ENCODE measurements around the gene BCL11A. TPM values are rescaled to one million over a fixed set of nuclear protein-coding genes. Genes with fewer than 3 reads are reported as not detected.

The BCL11A gene
- total RNA-seq, 1 donor from 2014 or later = 31.4 TPM

DNA sequence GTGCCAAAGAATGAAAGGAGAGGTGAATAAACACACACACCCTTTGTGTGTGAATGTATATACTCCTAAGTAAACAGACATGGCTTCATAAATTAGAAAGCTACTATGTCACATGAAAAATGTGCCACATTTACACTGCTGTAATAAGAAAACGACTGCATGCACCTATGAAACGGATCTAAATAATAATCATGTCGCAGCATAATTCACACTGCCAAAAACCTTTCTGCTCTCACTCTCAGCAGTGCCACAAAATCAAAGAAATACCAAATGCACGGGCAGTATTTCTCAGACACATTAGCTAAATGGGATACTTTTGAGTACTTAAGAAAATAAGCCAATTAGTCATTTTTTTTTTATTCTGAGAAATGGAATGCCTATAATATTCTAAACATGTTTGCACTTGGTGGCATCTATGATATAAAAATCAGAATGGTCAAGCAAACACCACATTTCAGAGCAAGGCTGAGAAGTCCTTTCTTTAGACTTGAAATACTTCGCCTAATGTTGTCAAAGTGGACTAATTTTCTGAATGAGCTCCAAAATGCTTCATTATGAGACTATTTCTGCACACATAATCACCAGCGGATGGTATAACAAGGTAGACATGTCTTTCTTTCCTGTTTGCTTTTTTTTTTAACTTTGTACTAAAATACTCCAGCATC lies 6.6 kb downstream of the BCL11A start:
- no peak for DNase-seq (ENCODE audit: low spot score)

DNA sequence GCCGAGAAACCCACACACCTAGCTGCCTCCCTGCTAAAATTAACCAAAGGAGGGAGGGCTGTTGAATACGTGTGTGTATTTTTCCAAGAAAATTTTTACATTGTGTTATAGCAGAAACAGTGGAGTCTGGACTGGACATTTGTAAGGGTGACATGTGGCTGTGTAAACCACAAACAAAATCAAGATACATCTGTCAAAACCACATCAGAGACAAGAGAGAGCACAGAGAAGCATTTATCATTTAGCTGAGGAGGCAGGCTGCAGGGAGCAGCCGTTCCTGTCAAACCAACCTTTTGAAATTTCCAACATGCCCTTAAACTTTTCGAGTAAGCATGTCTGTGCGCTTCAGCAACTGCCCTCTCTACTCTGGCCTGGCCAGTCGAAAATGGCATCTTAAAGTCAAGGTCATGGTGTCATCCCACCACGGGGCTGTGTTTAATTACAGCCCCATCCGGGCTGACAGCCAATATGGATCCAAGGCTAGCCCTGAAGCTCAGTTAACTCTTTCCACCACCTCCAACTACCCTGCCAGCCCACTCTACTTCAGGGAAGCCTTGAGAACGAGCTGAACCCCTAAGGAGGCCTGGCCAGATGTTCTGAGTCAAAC lies 8.4 kb downstream of the BCL11A start:
- DNase-seq (ENCODE audit: low spot score) = no peak

GRCh38 chr2:60544062-60544461 lies 9.4 kb downstream of the BCL11A start:
- no peak for DNase-seq (ENCODE audit: low spot score)

DNA sequence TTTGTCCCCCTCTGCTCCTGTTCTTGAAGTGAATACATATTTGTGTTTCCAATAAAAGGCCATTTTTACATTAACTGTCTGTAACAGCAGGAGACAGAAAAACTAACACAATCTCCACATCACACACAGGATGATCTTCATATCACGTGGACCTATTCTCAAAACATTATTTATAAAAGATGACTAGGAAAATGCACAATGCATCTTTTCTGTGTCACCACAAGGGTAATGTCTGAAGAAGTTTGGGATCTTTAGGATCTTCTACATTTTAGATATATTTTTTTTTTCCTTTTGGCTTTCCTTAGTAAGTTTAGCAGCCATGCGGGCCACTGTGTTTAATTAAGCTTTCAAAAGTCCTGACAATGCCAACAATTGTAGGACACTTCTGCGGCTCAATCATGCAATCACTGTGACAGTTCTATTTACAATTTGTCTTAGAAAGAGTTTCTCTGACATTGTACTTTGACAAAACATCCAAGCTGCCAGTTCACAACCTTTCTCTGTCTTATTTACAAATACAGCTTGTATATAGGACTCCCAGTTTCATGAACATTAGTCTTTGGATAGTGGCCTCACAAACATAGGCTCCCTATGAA lies 12.3 kb downstream of the BCL11A start:
- no peak for DNase-seq (ENCODE audit: low spot score)

DNA sequence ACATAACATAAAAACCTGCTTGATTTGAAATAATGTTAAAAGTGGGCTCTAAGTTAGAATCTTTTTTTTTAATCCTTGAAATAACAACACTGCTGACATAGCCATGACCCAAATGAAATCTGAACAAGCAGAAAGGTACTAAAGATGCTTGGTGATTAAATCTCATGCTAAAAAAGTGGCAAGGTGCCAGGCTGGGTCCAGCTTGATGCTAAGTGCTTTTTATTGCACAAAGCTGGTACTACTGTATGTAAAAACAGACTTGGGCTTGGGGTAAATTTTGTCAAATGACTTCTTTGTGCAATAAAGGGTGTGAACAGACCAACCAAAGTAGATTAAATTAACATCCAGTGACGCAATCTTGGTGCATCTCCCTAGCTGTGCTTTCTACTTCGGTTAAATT lies 13.4 kb downstream of the BCL11A start:
- DNase-seq (ENCODE audit: low spot score) = no peak

GRCh38 chr2:60539140-60539539 lies 14.3 kb downstream of the BCL11A start:
- DNase-seq (ENCODE audit: low spot score) = no peak

GRCh38 chr2:60538101-60538500 lies 15.4 kb downstream of the BCL11A start:
- no peak for DNase-seq (ENCODE audit: low spot score)

GRCh38 chr2:60536746-60537145 lies 16.7 kb downstream of the BCL11A start:
- DNase-seq (ENCODE audit: low spot score) = no peak

GRCh38 chr2:60535685-60536312 lies 17.7 kb downstream of the BCL11A start:
- no peak for DNase-seq (ENCODE audit: low spot score)

DNA sequence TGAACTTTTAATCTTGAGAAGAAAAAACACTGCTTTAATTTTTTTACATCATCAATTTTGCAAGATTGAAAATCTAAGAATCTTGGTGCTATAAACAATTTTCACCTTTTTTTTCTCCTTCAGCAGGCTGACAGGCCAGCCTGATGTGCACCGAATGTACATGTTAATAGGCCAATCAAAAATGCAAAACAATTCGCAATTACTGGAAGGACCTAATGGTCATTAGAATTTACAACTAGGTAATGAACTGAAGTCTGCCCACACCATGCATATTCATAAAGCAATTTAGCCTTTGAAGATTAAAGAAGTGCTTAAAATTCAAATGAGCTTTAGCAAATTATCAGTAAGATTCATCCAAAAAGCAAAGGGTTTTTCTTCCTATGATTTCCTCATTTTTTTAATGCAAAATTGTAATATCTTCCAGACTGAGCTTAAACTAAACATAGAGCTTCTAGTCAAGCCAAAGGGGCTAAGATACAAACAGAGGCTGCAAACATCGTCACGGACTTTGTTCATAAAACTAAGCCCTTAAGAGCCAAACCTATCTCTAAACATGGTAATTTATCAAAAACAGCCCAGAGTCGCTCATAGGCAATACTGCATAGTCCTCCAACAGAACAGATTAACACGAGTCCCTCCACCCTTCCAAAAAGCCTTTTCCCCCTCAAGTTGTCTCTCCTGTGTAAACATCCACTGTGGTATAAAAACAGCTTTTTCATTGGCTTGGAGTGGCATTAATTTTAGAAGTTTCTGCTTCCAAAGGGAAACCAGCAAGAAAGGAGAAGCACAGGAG lies 18.4 kb downstream of the BCL11A start:
- no peak for DNase-seq (ENCODE audit: low spot score)

GRCh38 chr2:60534052-60534685 lies 19.3 kb downstream of the BCL11A start:
- no peak for DNase-seq (ENCODE audit: low spot score)

DNA sequence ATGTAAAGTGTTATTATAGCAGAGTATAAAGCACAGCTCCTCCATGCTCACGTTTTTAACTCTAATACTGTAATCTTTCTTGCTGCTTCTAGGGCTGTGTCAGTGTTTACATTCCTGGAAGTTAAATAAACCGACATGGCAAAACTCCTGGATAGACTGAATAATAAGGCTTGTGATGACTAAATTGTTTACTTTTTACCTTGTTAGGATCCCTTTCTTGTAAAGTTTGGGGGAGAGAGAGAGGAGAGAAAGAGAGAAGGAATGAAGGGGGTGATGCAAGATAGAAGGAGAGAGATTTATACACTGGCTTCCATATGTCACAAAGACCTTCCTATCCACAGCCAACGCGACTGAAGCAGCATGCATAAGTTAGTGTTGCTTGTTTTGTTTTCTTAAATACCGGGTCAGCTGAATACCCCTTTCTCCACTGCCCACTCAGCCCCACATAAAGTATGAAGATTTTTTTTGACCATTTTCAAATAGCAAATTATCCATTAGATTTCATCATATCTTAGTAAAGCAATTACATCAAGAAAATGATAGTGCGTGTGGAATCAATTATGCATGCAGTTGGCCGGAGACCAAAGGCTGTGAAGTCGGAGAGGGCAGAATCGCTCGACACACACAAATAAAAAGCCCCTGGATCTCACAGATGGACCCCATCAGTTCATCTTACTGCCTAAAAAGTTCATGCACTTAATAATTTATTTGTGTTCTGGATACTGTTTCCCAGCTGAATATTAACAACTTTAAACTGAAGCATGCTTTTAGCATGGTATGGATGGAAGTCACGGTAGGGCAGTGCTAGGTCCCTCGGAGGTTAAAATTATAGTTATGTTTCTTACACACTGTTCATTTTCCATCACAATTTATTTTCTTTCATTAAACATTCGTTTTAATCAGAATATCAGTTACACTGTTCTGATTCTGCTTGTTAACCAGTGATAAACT lies 20.1 kb downstream of the BCL11A start:
- no peak for DNase-seq (ENCODE audit: low spot score)

DNA sequence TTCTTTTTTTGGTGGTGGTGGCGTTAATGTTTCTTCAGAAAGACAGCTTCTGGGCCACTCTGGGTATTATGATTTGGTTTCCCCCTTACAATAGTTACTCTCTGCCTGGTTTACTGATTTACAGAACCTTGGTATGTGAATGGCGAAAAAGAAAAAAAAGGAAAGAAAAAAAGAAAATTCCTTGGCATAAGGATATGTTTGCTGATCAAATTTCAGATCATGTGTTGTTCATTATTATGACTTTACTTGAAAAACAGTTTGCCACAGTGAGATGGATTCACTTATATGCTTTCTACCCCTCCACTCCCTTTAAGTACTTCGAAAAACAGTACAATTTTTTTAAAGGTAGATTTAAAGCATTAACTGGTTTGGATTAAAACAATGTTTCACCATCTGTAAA lies 21.0 kb downstream of the BCL11A start:
- DNase-seq (ENCODE audit: low spot score) = no peak

- DNase-seq (ENCODE audit: low spot score) = no peak
Measured at GRCh38 chr2:60531701-60532133, 21.7 kb downstream of the BCL11A start.

DNA sequence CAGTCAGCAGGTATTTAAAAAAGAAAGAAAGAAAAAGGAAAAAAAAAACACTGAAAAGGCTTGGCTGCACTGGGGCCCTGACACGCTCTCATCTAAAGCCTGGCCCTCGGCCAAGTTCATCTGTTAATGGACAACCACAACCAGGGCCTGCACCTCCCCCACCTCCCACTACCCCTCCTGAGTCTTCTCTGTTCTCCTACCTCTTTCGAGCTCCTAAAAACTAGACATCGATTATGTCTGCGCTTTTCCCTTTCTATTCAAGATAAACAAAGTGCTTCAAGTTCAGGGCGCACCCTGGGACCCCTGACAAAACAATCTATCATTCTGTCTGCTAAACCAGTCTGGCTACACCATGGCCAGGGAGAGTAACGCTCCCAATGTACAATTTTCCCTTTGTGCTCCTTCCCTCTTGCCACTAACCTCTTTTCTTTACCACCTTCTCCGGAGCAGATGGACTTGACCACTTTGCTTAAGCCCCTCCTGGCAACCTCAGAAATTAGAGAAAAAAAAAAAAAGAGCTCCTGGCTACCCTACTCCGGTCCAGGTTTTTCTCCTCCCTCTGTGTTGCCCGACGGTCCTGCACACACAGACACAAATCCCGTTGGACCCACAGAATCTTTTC lies 22.7 kb downstream of the BCL11A start:
- DNase-seq (ENCODE audit: low spot score) = peak; percentile 72

DNA sequence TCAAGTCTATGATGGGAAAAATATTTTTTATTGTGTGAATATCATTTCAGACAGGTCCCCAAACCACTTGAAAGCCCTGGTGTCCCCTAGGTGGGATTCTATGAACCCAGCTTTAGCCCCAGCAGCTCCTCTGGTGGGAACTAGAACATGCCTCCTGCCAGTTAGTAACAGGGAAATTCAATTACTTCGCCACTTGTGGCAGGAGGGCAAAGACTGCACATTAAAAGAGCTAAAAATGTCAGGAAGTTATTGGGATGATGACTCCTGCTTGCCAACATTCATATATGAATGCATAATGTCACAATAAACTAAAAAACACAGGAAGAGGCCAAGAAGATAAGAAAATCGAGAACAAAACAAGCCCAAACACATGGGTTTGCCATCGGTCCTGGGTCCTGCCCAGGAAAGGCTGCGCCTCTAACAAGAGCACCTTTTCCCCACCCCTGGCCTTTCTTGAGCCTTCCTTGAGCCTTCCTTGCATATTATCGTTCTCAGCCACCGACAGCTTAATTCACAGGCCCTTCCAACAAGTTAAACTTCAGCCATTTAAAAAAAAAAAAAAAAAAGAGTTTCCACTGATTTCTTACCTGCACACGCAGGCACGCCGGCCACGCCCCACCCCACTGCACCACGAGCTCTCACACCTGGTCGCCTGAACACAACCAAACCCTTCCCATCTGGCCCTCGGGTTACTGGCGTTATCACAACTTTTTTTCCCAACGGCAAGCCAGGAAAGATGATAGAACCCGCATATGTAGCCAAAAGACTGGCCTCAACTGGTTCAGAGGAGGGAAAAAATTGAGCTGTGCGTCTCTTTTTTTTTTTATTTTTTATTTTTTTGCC lies 23.4 kb downstream of the BCL11A start:
- no peak for DNase-seq (ENCODE audit: low spot score)

GRCh38 chr2:60529136-60529784 lies 24.2 kb downstream of the BCL11A start:
- DNase-seq (ENCODE audit: low spot score) = no peak

DNA sequence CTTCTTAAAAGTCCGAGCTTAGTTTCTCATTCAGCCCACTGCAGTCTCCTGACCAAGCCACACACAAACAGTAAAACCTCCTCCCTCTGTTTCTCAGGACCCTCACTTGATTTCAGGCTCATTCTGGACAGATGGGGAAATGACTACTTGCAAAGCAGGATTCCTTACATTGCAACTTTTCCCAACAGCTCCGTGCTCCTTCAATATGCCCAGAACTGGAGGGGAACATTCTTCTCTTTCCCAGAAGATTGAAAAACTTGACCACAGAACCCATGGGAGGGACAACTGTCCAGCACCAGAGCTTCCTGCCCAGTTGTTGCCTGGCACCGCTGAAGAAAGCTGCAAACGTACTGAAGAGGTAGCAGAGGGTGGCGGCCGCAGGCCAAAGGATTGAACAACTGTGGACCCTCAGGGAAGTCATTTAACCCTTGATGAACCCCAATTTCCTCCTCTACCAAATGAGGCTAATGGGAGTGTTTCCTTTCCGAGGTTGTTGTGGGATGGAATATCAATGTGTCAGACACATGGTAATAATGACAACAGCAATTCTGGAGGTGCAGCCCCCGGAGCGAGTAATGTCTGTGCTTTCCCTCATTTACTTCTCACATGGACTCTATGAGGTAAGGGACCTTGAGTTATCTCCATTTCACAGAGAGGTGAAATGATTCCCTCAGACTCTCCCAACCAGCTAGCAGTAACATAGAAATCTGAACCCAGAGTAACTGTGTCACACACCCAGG lies 25.0 kb downstream of the BCL11A start:
- DNase-seq (ENCODE audit: low spot score) = no peak
